CD4-positive, alpha-beta memory T cell (primary cell): ENCODE data around the gene TNFRSF18. TPM values are rescaled to one million over a fixed set of nuclear protein-coding genes. Genes with fewer than 3 reads are reported as not detected.
"Not testable (repeated sequence)": the region's sequence is repeated elsewhere in the genome, so short reads cannot be mapped to it uniquely, and the experiment has no call there.

Experiments used
- CTCF ChIA-PET: fragments of 350-600 bp; sonication (Branson Sonifier 250); formaldehyde crosslinking; loops from one replicate; lab custom pipeline; 2021; ENCODE audit warnings: inconsistent platforms; ENCODE audit not compliant: partially characterized antibody; lab: Charles Lee
- POLR2A ChIA-PET: fragments of 350-600 bp; sonication (Branson Sonifier 250); formaldehyde crosslinking; loops from one replicate; lab custom pipeline; 2021; ENCODE audit not compliant: partially characterized antibody; lab: Charles Lee
- DNase-seq, 5 donors: peaks; one replicate each; pipeline versions ENCODE4 v3.0.0 to v3.0.0-alpha.2; 2020 to 2022; ENCODE audit warnings: mixed read lengths in 1 of 5
- H3K27ac ChIP-seq: one replicate; pipeline ENCODE4 v1.7.0; 2013; ENCODE audit warnings: low read depth, low read length
- H3K27me3 ChIP-seq: 2 replicates; pipeline ENCODE4 v1.7.0; 2013; ENCODE audit warnings: mild to moderate bottlenecking, low read length, moderate library complexity; ENCODE audit not compliant: insufficient read depth
- H3K36me3 ChIP-seq: 2 replicates; pipeline ENCODE4 v1.7.0; 2013; ENCODE audit warnings: mild to moderate bottlenecking, low read length, moderate library complexity; ENCODE audit not compliant: insufficient read depth
- H3K4me1 ChIP-seq: 2 replicates; pipeline ENCODE4 v1.7.0; 2013; ENCODE audit warnings: mild to moderate bottlenecking, low read length, moderate library complexity; ENCODE audit not compliant: insufficient read depth
- H3K4me3 ChIP-seq, 2 donors: one replicate each; pipeline ENCODE4 v1.7.0; 2013; ENCODE audit warnings: low read length in 2 of 2, mild to moderate bottlenecking in 1 of 2
- H3K9me3 ChIP-seq, 2 donors: one replicate each; pipeline ENCODE4 v1.7.0; 2013; ENCODE audit warnings: low read length in 2 of 2, control low read depth in 1 of 2; ENCODE audit not compliant: control insufficient read depth in 1 of 2
- H3K27ac Mint-ChIP-seq, 7 donors: one replicate each; pipeline ENCODE4 v1.8.0; 2020 to 2021; ENCODE audit warnings: mixed read lengths in 7 of 7, mild to moderate bottlenecking in 6 of 7, inconsistent platforms in 3 of 7, moderate library complexity in 3 of 7
- H3K27me3 Mint-ChIP-seq, 2 donors: one replicate each; pipeline ENCODE4 v1.8.0; 2020 to 2021; ENCODE audit warnings: mixed read lengths in 2 of 2
- H3K36me3 Mint-ChIP-seq, 2 donors: one replicate each; pipeline ENCODE4 v1.8.0; 2020 to 2021; ENCODE audit warnings: mixed read lengths in 2 of 2, inconsistent platforms in 1 of 2, mild to moderate bottlenecking in 1 of 2
- H3K4me1 Mint-ChIP-seq, 4 donors: one replicate each; pipeline ENCODE4 v1.8.0; 2020 to 2021; ENCODE audit warnings: mixed read lengths in 4 of 4, mild to moderate bottlenecking in 1 of 4
- H3K4me3 Mint-ChIP-seq, 8 donors: one replicate each; pipeline ENCODE4 v1.8.0; 2020 to 2021; ENCODE audit warnings: mixed read lengths in 8 of 8, mild to moderate bottlenecking in 7 of 8, moderate library complexity in 6 of 8, inconsistent platforms in 3 of 8
- H3K9me3 Mint-ChIP-seq, 8 donors: one replicate each; pipeline ENCODE4 v1.8.0; 2020 to 2021; ENCODE audit warnings: mixed read lengths in 8 of 8, mild to moderate bottlenecking in 5 of 8, inconsistent platforms in 3 of 8, moderate library complexity in 1 of 8
- intact Hi-C: fragments of 100-400 bp; cut with micrococcal nuclease; formaldehyde crosslinking; loops from one replicate; pipeline ENCODE4 v1.15.1; 2023
- polyA plus RNA-seq, 2 donors: library from polyadenylated mRNA; unstranded; fragments of 300-500 nt; fragmentation: Illumina TruSeq; gene quantifications; one replicate each; pipeline ENCODE4 v1.2.3, GENCODE V29; 2021
- total RNA-seq, 2 experiments: library from RNA; stranded (reverse); gene quantifications; one replicate each; pipeline ENCODE4 v1.2.3, GENCODE V29; 2021

The TNFRSF18 gene
- total and polyA plus RNA-seq, 4 experiments from 2014 or later: 8.0 to 27.1 (median 15.4) TPM

- no peaks in the 10 kb centered on the region for H3K9me3 Mint-ChIP-seq
- H3K27ac Mint-ChIP-seq: peak overlapping the region; percentile 76 to 96 (median 94)
- peaks cover 4 to 24% (median 14%) of the 10 kb centered on the region in 4 donors for H3K4me1 Mint-ChIP-seq
- Histone ChIP-seq H3K9me3 (no peaks in the 10 kb centered on the region), H3K27ac (peak overlapping the region; percentile 59), H3K27me3 (peaks cover 4% of the 10 kb centered on the region), H3K4me3 (peak overlapping the region in 1 of 2 donors; percentile 10), H3K4me1 (peaks cover 15% of the 10 kb centered on the region), H3K36me3 (peaks cover 16% of the 10 kb centered on the region)
- ChIA-PET POLR2A (interaction anchor here (0.6 to 1.1 kb wide), 5 partner anchors 20 to 129 kb away, joined by 3 to 5 read pairs (median 3); no protein-coding TSS in a partner anchor), CTCF (interaction anchor here (3.2 kb wide), 1 partner anchor 129 kb away, joined by 35 read pairs; no protein-coding TSS in a partner anchor)
- no peaks in the 10 kb centered on the region for H3K27me3 Mint-ChIP-seq
- intact Hi-C loops: no loop called here
- peak; percentile 61 to 85 (median 73) for DNase-seq
- peaks cover 1 to 22% of the 10 kb centered on the region in 2 donors for H3K36me3 Mint-ChIP-seq
- H3K4me3 Mint-ChIP-seq: peak overlapping the region; percentile 36 to 88 (median 75)
These were observed 44.4 kb upstream of the TNFRSF18 start for GRCh38 chr1:1250786-1251284.

DNA sequence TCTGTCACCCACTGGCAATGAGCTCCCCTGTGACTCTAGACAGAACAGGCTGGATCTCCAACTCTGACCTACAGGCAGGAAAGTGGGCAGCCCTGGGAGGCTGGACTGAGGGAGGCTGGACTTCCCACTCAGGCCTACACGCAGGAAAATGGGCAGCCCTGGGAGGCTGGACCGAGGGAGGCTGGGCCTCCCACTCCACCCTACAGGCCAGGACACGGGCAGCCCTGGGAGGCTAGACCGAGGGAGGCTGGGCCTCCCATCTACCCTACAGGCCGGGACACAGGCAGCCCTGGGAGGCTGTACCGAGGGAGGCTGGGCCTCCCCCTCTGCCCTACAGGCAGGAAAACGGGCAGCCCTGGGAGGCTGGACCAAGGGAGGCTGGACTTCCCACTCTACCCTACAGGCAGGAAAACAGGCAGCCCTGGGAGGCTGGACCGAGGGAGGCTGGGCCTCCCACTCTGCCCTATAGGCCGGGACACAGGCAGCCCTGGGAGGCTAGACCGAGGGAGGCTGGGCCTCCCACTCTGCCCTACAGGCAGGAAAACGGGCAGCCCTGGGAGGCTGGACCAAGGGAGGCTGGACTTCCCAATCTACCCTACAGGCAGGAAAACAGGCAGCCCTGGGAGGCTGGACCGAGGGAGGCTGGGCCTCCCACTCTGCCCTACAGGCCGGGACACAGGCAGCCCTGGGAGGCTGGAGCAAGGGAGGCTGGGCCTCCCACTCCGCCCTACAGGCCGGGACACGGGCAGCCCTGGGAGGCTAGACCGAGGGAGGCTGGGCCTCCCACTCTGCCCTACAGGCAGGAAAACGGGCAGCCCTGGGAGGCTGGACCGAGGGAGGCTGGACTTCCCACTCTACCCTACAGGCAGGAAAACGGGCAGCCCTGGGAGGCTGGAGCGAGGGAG, 41.9 kb upstream of the TNFRSF18 start:
- DNase-seq: peak in 1 of 5 donors; percentile 19
- H3K36me3 Mint-ChIP-seq, H3K9me3 Mint-ChIP-seq, H3K4me3 Mint-ChIP-seq, H3K27ac Mint-ChIP-seq, H3K27ac ChIP-seq, H3K36me3 ChIP-seq, H3K27me3 ChIP-seq, intact Hi-C loops, H3K4me3 ChIP-seq, H3K9me3 ChIP-seq, POLR2A ChIA-PET, H3K27me3 Mint-ChIP-seq, CTCF ChIA-PET: not testable (repeated sequence)
- H3K4me1 ChIP-seq: peaks cover 15% of the 10 kb centered on the region
- peaks cover 4 to 24% (median 14%) of the 10 kb centered on the region in 4 donors for H3K4me1 Mint-ChIP-seq

DNA sequence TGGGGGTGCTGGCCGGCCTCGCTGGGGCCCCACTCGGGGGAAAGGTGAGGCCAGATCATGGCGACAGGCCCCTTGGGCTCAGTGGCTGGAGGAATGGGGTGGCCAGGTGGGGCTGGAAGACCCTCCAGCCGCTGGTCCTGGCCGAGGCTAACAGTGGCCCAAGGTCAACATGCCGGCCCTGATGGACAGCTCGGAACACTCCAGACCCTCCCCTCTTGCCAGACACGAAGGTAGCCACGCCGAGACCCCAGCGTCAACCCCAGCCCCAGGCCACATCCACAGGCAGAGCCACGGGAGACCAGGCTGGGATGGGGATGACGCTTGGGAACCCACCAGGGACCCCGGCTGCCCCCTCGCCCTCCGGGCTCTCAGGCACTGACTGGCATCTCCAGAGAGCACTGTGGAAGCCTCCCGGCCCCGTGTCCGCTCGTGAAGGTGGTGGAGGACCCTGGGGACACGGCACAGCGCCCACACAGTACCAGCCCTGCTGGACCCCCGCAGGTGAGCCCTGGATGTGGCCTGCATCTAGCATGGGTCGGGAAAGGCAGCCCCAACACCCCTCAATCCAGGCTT, 41.0 kb upstream of the TNFRSF18 start:
- Mint-ChIP-seq H3K9me3 (no peaks in the 10 kb centered on the region), H3K36me3 (peaks cover 0 to 2% of the 10 kb centered on the region in 2 donors), H3K27ac (no peak overlapping the region), H3K4me1 (peaks cover 4 to 17% (median 10%) of the 10 kb centered on the region in 4 donors), H3K4me3 (no peak overlapping the region), H3K27me3 (no peaks in the 10 kb centered on the region)
- peak in 1 of 5 donors; percentile 13 for DNase-seq
- Histone ChIP-seq H3K9me3 (no peaks in the 10 kb centered on the region), H3K27ac (no peak overlapping the region), H3K4me3 (no peak overlapping the region), H3K36me3 (no peaks in the 10 kb centered on the region), H3K4me1 (peaks cover 15% of the 10 kb centered on the region), H3K27me3 (peaks cover 4% of the 10 kb centered on the region)
- POLR2A ChIA-PET: no interaction called here
- intact Hi-C loops: no loop called here
- CTCF ChIA-PET: no interaction called here

DNA sequence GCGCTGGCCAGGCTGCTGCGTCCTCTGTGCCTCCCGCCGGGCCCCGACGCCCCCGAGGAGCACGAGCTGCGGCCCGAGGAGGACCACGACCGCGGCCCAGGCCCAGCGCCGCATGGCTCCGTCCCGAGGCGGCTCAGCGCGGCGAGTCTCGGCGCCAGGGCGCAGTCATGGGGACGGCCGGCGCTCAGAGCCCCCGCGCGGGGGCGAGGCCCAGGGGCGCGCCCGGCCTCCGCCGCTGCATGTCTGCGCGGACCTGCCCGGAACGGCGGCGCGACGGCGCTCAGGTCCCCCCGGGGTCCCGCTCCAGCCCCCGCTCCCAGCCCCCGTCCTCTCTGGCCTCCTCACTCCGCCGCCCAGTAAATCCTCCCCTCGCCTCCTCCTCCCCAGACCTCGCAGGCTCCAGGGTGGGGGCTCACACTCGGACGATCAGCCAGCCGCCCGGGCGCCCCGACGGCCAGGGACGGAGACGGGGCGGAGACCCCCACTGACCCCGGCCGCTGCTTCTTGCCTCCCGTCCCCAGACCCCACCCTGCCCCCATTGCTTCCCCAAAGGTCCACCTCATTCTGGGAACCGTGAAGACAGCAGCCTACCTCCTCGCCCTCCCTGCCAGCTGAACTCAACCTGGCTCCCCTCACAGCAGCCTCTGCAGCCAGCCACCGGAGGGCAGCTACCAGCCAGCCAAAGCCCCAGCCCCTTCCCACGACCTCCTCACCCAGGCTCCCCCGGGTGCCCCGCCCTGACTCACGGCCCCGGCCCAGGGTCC, 40.4 kb upstream of the TNFRSF18 start, which contains the start of gene C1QTNF12:
Gene C1QTNF12, minus strand, starts transcription at position 146 of the 764 bp plus-strand sequence. Its CDS starts 32 bp downstream, at position 114.
- peaks cover 4 to 17% (median 9%) of the 10 kb centered on the region in 4 donors for H3K4me1 Mint-ChIP-seq
- intact Hi-C loops: no loop called here
- Histone ChIP-seq H3K36me3 (no peaks in the 10 kb centered on the region), H3K4me1 (peaks cover 15% of the 10 kb centered on the region), H3K9me3 (no peaks in the 10 kb centered on the region), H3K27ac (no peak within 1 kb of the TSS), H3K27me3 (peaks cover 4% of the 10 kb centered on the region), H3K4me3 (no peak within 1 kb of the TSS)
- H3K27ac Mint-ChIP-seq: no peak within 1 kb of the TSS
- CTCF ChIA-PET: no interaction called here
- H3K9me3 Mint-ChIP-seq: no peaks in the 10 kb centered on the region
- DNase-seq: peak in 1 of 5 donors; percentile 21
- no peaks in the 10 kb centered on the region for H3K27me3 Mint-ChIP-seq
- peaks cover 0 to 2% of the 10 kb centered on the region in 2 donors for H3K36me3 Mint-ChIP-seq
- POLR2A ChIA-PET: no interaction called here
- H3K4me3 Mint-ChIP-seq: no peak within 1 kb of the TSS

DNA sequence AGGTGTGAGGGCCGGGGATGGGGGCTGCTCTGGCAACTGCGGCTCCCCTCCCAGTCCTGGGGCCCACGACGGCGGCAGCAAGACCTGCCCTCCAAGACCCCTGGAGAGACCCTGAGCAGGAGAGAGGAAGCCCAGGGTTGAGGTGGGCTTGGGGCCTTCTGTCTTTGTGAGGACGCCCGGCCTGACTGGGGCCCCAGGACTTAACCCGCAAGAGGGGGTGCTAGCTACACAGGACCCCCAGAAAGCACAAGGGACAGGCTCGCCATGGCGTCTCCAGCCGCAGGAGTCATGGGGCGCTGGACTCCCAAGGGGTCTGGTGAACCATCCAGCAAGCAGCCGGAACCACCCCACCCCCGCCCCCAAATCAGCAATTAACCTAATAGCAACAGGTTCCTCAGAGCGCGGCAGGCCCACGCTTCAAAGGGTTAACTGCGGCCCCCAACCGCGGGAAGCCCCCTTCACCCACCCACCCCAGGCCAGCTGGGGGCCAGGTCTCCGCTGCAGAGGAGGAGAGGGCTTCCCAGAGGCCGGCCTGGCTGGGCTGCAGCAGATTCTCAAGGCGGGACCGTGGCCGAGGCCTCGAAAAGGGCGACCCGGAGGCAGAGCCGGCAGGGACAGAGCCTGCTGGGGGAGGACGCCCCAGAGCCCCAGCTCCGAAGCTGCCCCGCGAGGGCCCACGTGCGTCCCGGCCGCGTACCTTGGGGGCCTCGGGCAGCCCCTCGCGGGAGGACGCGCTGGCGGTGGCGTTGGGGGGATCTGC, 39.6 kb upstream of the TNFRSF18 start:
- Histone ChIP-seq H3K36me3 (no peaks in the 10 kb centered on the region), H3K9me3 (no peaks in the 10 kb centered on the region), H3K4me1 (peaks cover 9% of the 10 kb centered on the region), H3K27ac (no peak overlapping the region), H3K27me3 (peaks cover 4% of the 10 kb centered on the region), H3K4me3 (no peak overlapping the region)
- peaks cover 0 to 1% of the 10 kb centered on the region in 2 donors for H3K36me3 Mint-ChIP-seq
- peaks cover 2 to 15% (median 7%) of the 10 kb centered on the region in 4 donors for H3K4me1 Mint-ChIP-seq
- H3K27me3 Mint-ChIP-seq: no peaks in the 10 kb centered on the region
- no peaks in the 10 kb centered on the region for H3K9me3 Mint-ChIP-seq
- CTCF ChIA-PET: no interaction called here
- POLR2A ChIA-PET: no interaction called here
- no peak overlapping the region for H3K27ac Mint-ChIP-seq
- DNase-seq: peak in 1 of 5 donors; percentile 16
- H3K4me3 Mint-ChIP-seq: no peak overlapping the region
- intact Hi-C loops: no loop called here

GRCh38 chr1:1245178-1245816, 38.9 kb upstream of the TNFRSF18 start:
- CTCF ChIA-PET: no interaction called here
- Mint-ChIP-seq H3K27me3 (no peaks in the 10 kb centered on the region), H3K4me1 (peaks cover 0 to 9% (median 2%) of the 10 kb centered on the region in 4 donors), H3K9me3 (no peaks in the 10 kb centered on the region), H3K4me3 (no peak overlapping the region), H3K27ac (no peak overlapping the region), H3K36me3 (no peaks in the 10 kb centered on the region)
- Histone ChIP-seq H3K27ac (no peak overlapping the region), H3K27me3 (peaks cover 4% of the 10 kb centered on the region), H3K4me3 (no peak overlapping the region), H3K4me1 (peaks cover 2% of the 10 kb centered on the region), H3K36me3 (no peaks in the 10 kb centered on the region), H3K9me3 (no peaks in the 10 kb centered on the region)
- POLR2A ChIA-PET: no interaction called here
- intact Hi-C loops: no loop called here
- peak in 1 of 5 donors; percentile 24 for DNase-seq
